SU-DHL-6 (cell line): Measurements from ENCODE around the gene ECHS1.

Source experiments
- H2AFZ ChIP-seq: fragments of 200-600 bp; sonication (generic); 2 replicates; pipeline ENCODE4 v1.6.1; 2014; ENCODE audit warnings: low read depth, mild to moderate bottlenecking, moderate library complexity, mixed read lengths, antibody characterized with exemption, low read length; ENCODE audit not compliant: severe bottlenecking
- H3F3A ChIP-seq: fragments of 200-600 bp; shearing (Covaris generic); 2 replicates; pipeline ENCODE4 v1.6.0; 2016; ENCODE audit warnings: antibody characterized with exemption, mild to moderate bottlenecking; ENCODE audit not compliant: insufficient read depth
- H3K27ac ChIP-seq: fragments of 200-600 bp; sonication (generic); 2 replicates; pipeline ENCODE4 v1.5.1; 2016; ENCODE audit warnings: low read depth, mild to moderate bottlenecking, low read length, moderate library complexity, mixed read lengths
- H3K27me3 ChIP-seq: fragments of 200-600 bp; sonication (generic), shearing (Covaris generic); 2 replicates; pipeline ENCODE4 v1.6.0; 2014; ENCODE audit warnings: mild to moderate bottlenecking, low read length
- H3K36me3 ChIP-seq: fragments of 200-600 bp; sonication (generic); 2 replicates; pipeline ENCODE4 v1.6.1; 2014; ENCODE audit warnings: mild to moderate bottlenecking, low read length, mixed read lengths
- H3K4me2 ChIP-seq: fragments of 300-600, 200-600 bp; shearing (Covaris generic), sonication (generic); 2 replicates; pipeline ENCODE4 v1.6.0; 2014; ENCODE audit warnings: low read length, low read depth, mild to moderate bottlenecking; ENCODE audit not compliant: poor library complexity, severe bottlenecking
- H3K4me3 ChIP-seq: fragments of 200-600 bp; sonication (generic); 2 replicates; pipeline ENCODE4 v1.5.1; 2014; ENCODE audit warnings: antibody characterized with exemption, low read length, mild to moderate bottlenecking, mixed read lengths; ENCODE audit not compliant: insufficient read depth, poor library complexity, severe bottlenecking
- H3K79me2 ChIP-seq: fragments of 200-600 bp; sonication (generic); 2 replicates; pipeline ENCODE4 v1.6.1; 2014; ENCODE audit warnings: mild to moderate bottlenecking, low read length, moderate library complexity; ENCODE audit not compliant: insufficient read depth
- H3K9ac ChIP-seq: fragments of 200-600 bp; sonication (generic); 2 replicates; pipeline ENCODE4 v1.7.0; 2014; ENCODE audit warnings: mild to moderate bottlenecking, low read length
- H3K9me2 ChIP-seq: fragments of 200-600 bp; sonication (generic); replicated peaks from 2 replicates; pipeline ENCODE4 v1.6.1; 2014; ENCODE audit warnings: low read length; ENCODE audit not compliant: insufficient read depth
- H3K9me3 ChIP-seq: fragments of 200-600 bp; sonication (generic); 2 replicates; pipeline ENCODE4 v1.6.1; 2014; ENCODE audit warnings: low read length, mixed read lengths; ENCODE audit not compliant: insufficient read depth
- H4K20me1 ChIP-seq: fragments of 200-600 bp; sonication (generic); 2 replicates; pipeline ENCODE4 v1.6.1; 2014; ENCODE audit warnings: low read depth, mild to moderate bottlenecking, antibody characterized with exemption, low read length, moderate library complexity, mixed read lengths
- EZH2phosphoT487 ChIP-seq: fragments of 200-600 bp; sonication (generic), shearing (Covaris generic); conservative IDR thresholded peaks from 2 replicates; pipeline ENCODE4 v1.6.1; 2018; ENCODE audit warnings: mild to moderate bottlenecking, antibody characterized with exemption, low read length, moderate library complexity, mixed read lengths
- TF ChIP-seq, protein P1 (sequence below): fragments of 200-600 bp; sonication (generic); IDR thresholded peaks from one replicate; pipeline ENCODE4 v1.5.1; 2017; ENCODE audit warnings: antibody characterized with exemption, mild to moderate bottlenecking, low read length, moderate library complexity; ENCODE audit not compliant: insufficient read depth, poor library complexity, severe bottlenecking

Gene ECHS1

DNA sequence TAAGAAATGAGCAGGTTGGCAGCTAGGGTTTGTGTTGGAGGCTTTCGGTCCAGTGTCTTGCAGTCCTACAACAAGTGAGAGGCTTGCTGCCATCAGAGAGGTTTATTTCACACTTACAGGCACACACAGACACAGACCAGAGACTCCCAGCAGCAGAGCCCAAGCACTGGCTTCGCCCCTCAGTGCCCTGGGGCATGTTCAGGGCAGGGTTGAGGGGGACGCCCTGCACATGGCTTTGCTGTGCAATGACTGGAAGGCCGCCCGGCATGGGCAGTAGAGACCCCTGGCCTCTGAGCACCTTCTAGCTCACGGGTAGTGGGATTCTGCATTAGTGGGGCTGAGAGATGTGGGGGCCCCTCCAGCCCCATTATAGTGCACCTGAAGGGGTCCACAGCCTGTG, 47.4 kb upstream of the ECHS1 start:
- Histone ChIP-seq H3K36me3 (no peaks in the 10 kb centered on the region), H3K9ac (no peak overlapping the region), H2AFZ (no peak overlapping the region), H3K4me3 (no peak overlapping the region), H3K9me3 (no peaks in the 10 kb centered on the region), H3K27me3 (no peaks in the 10 kb centered on the region), H4K20me1 (no peaks in the 10 kb centered on the region), H3K9me2 (no peaks in the 10 kb centered on the region), H3K27ac (no peak overlapping the region), H3F3A (no peaks in the 10 kb centered on the region), H3K4me2 (no peak overlapping the region), H3K79me2 (no peaks in the 10 kb centered on the region)
- TF ChIP-seq, protein P1, sequence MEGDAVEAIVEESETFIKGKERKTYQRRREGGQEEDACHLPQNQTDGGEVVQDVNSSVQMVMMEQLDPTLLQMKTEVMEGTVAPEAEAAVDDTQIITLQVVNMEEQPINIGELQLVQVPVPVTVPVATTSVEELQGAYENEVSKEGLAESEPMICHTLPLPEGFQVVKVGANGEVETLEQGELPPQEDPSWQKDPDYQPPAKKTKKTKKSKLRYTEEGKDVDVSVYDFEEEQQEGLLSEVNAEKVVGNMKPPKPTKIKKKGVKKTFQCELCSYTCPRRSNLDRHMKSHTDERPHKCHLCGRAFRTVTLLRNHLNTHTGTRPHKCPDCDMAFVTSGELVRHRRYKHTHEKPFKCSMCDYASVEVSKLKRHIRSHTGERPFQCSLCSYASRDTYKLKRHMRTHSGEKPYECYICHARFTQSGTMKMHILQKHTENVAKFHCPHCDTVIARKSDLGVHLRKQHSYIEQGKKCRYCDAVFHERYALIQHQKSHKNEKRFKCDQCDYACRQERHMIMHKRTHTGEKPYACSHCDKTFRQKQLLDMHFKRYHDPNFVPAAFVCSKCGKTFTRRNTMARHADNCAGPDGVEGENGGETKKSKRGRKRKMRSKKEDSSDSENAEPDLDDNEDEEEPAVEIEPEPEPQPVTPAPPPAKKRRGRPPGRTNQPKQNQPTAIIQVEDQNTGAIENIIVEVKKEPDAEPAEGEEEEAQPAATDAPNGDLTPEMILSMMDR = no peak
- TF ChIP-seq EZH2phosphoT487 = no peak

- Histone ChIP-seq H2AFZ (no peak overlapping the region), H3K9me3 (no peaks in the 10 kb centered on the region), H3K9ac (no peak overlapping the region), H3K27me3 (no peaks in the 10 kb centered on the region), H3K27ac (no peak overlapping the region), H3K79me2 (no peaks in the 10 kb centered on the region), H3K36me3 (no peaks in the 10 kb centered on the region), H3K4me2 (no peak overlapping the region), H3F3A (no peaks in the 10 kb centered on the region), H3K4me3 (no peak overlapping the region), H4K20me1 (no peaks in the 10 kb centered on the region), H3K9me2 (no peaks in the 10 kb centered on the region)
- TF ChIP-seq, protein P1 = no peak
- no peak for TF ChIP-seq EZH2phosphoT487
Measured at GRCh38 chr10:133420028-133420427, 46.9 kb upstream of the ECHS1 start.

- Histone ChIP-seq H4K20me1 (no peaks in the 10 kb centered on the region), H3K9ac (no peak overlapping the region), H3F3A (no peaks in the 10 kb centered on the region), H3K27ac (no peak overlapping the region), H2AFZ (no peak overlapping the region), H3K4me2 (no peak overlapping the region), H3K9me3 (no peaks in the 10 kb centered on the region), H3K27me3 (no peaks in the 10 kb centered on the region), H3K9me2 (no peaks in the 10 kb centered on the region), H3K4me3 (no peak overlapping the region), H3K79me2 (no peaks in the 10 kb centered on the region), H3K36me3 (no peaks in the 10 kb centered on the region)
- no peak for TF ChIP-seq EZH2phosphoT487
- TF ChIP-seq, protein P1 = no peak
Measured at GRCh38 chr10:133419211-133419950, 46.2 kb upstream of the ECHS1 start.
